C4-2B (cell line): ENCODE measurements around the gene DHRS7B.

Experiments used
- CTCF ChIP-seq: fragments of 450-650 bp; conservative IDR thresholded peaks from 2 replicates; pipeline ENCODE4 v1.5.1; 2017; ENCODE audit warnings: mild to moderate bottlenecking
- ZFX ChIP-seq: fragments of 450-650 bp; IDR thresholded peaks from 2 replicates; pipeline ENCODE4 v1.6.1; 2017

GRCh38 chr17:21106316-21106715 lies 20.4 kb upstream of the DHRS7B start:
- TF ChIP-seq CTCF, result no peak
- TF ChIP-seq ZFX, result no peak
